MM.1S (cell line): ENCODE results near the gene MRPS23.

Source experiments
- DNase-seq: peaks from one replicate; pipeline ENCODE4 v3.0.0-alpha.2; 2015
- H2AFZ ChIP-seq: fragments of 300-600 bp; sonication (generic); 2 replicates; pipeline ENCODE4 v1.6.0; 2016; ENCODE audit warnings: antibody characterized with exemption, low read length
- H3F3A ChIP-seq: fragments of 300-600 bp; sonication (generic); 2 replicates; pipeline ENCODE4 v1.6.1; 2016; ENCODE audit warnings: mild to moderate bottlenecking, antibody characterized with exemption, low read length, moderate library complexity, mixed read lengths; ENCODE audit not compliant: insufficient read depth
- H3K27ac ChIP-seq: fragments of 300-600 bp; sonication (generic); 2 replicates; pipeline ENCODE4 v1.5.1; 2016; ENCODE audit warnings: mild to moderate bottlenecking, low read length
- H3K27me3 ChIP-seq: fragments of 300-600 bp; sonication (generic); replicated peaks from 2 replicates; pipeline ENCODE4 v1.6.0; 2016; ENCODE audit warnings: low read length; ENCODE audit not compliant: insufficient read depth
- H3K36me3 ChIP-seq: fragments of 300-600 bp; sonication (generic); replicated peaks from 2 replicates; pipeline ENCODE4 v1.6.1; 2016; ENCODE audit warnings: mild to moderate bottlenecking, low read length, mixed read lengths; ENCODE audit not compliant: insufficient read depth
- H3K4me1 ChIP-seq: fragments of 300-600 bp; sonication (generic); 2 replicates; pipeline ENCODE4 v1.6.1; 2016; ENCODE audit warnings: low read length, mixed read lengths
- H3K4me2 ChIP-seq: fragments of 300-600 bp; sonication (generic); 2 replicates; pipeline ENCODE4 v1.6.0; 2016; ENCODE audit warnings: low read depth, low read length
- H3K4me3 ChIP-seq: fragments of 300-600 bp; sonication (generic); 2 replicates; pipeline ENCODE4 v1.5.1; 2016; ENCODE audit warnings: low read length, mixed read lengths
- H3K79me2 ChIP-seq: fragments of 300-600 bp; sonication (generic); 2 replicates; pipeline ENCODE4 v1.6.1; 2016; ENCODE audit warnings: mixed run types, low read length, mixed read lengths
- H3K9ac ChIP-seq: fragments of 300-600 bp; sonication (generic); 2 replicates; pipeline ENCODE4 v1.6.1; 2016; ENCODE audit warnings: low read length, mixed read lengths
- H3K9me2 ChIP-seq: fragments of 300-600 bp; sonication (generic); replicated peaks from 2 replicates; pipeline ENCODE4 v1.6.1; 2016; ENCODE audit warnings: mild to moderate bottlenecking, low read length, mixed read lengths; ENCODE audit not compliant: insufficient read depth
- H3K9me3 ChIP-seq: fragments of 300-600 bp; sonication (generic); replicated peaks from 2 replicates; pipeline ENCODE4 v1.6.1; 2016; ENCODE audit warnings: mild to moderate bottlenecking, low read length, mixed read lengths; ENCODE audit not compliant: insufficient read depth
- H4K20me1 ChIP-seq: fragments of 300-600 bp; sonication (generic); 2 replicates; pipeline ENCODE4 v1.6.1; 2016; ENCODE audit warnings: mild to moderate bottlenecking, low read length, moderate library complexity, mixed read lengths; ENCODE audit not compliant: insufficient read depth
- EZH2 ChIP-seq: fragments of 300-600 bp; sonication (generic); optimal IDR thresholded peaks from 2 replicates; pipeline ENCODE3; 2017; ENCODE audit warnings: low read depth, mild to moderate bottlenecking, antibody characterized with exemption, low read length, mixed read lengths
- EZH2phosphoT487 ChIP-seq: fragments of 300-600 bp; sonication (generic); IDR thresholded peaks from 2 replicates; pipeline ENCODE4 v1.6.1; 2018; ENCODE audit warnings: antibody characterized with exemption, low read length
- TF ChIP-seq, protein P1 (sequence below): fragments of 300-600 bp; sonication (generic); IDR thresholded peaks from 2 replicates; pipeline ENCODE4 v1.5.1; 2016; ENCODE audit warnings: antibody characterized with exemption, low read length, mixed read lengths

MRPS23 gene

DNA sequence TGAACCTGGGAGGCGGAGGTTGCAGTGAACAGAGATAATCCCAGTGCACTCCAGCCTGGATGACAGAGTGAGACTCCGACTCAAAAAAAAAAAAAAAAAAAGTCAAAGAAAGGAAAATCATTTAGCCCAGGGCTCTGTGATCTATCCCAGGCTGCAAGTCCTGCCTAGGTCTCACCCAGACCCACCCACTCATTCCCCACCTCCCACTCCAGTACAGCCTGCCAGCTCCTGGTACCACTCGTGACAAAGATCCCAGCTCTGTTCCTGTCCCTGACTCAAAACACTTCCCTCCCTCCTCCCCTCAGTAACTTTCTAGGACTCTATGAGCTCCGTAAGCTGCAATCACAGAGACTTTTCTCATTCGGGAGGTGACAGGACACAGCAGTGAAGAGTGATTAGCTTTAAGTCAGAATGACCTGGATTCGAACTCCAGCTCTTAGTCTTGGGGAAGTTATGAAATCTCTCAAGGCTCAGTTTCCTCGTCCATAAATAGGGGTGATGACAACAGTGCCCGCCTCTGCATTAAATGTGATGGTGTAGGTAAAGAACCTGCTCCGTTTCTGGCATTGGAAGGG lies 28.0 kb upstream of the MRPS23 start:
- DNase-seq = no peak

DNA sequence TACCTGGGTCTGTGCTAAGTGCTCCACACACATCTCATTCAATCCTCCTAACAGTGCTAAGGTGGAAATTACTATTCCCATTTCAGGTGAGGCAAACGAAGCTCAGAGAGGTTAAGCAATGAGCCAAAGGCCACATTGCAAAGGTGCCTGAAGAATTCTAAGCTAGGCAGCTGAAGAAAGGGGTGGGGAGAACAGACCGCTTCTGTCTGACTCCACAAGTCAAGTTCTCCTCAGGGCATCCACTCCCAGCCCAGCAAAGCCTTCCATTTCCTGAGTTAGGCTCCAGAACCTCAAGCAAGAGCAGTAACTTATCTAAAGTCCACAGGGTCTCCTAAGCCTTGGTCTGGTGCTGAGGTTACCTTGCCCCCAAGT lies 27.0 kb upstream of the MRPS23 start:
- no peaks in the 10 kb centered on the region for H4K20me1 ChIP-seq
- H3K9me3 ChIP-seq = no peaks in the 10 kb centered on the region
- peaks cover 30% of the 10 kb centered on the region for H3K4me1 ChIP-seq
- 0 out of 2 replicates have a peak overlapping the region, but pooled peaks have one; percentile 8 for H2AFZ ChIP-seq
- no peak overlapping the region for H3K27ac ChIP-seq
- H3K79me2 ChIP-seq = no peaks in the 10 kb centered on the region
- no peak for TF ChIP-seq EZH2phosphoT487
- no peak for TF ChIP-seq EZH2
- TF ChIP-seq, protein P1, sequence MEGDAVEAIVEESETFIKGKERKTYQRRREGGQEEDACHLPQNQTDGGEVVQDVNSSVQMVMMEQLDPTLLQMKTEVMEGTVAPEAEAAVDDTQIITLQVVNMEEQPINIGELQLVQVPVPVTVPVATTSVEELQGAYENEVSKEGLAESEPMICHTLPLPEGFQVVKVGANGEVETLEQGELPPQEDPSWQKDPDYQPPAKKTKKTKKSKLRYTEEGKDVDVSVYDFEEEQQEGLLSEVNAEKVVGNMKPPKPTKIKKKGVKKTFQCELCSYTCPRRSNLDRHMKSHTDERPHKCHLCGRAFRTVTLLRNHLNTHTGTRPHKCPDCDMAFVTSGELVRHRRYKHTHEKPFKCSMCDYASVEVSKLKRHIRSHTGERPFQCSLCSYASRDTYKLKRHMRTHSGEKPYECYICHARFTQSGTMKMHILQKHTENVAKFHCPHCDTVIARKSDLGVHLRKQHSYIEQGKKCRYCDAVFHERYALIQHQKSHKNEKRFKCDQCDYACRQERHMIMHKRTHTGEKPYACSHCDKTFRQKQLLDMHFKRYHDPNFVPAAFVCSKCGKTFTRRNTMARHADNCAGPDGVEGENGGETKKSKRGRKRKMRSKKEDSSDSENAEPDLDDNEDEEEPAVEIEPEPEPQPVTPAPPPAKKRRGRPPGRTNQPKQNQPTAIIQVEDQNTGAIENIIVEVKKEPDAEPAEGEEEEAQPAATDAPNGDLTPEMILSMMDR = no peak
- no peak overlapping the region for H3K9ac ChIP-seq
- no peaks in the 10 kb centered on the region for H3K36me3 ChIP-seq
- DNase-seq = no peak
- 0 out of 2 replicates have a peak overlapping the region, but pooled peaks have one; percentile 3 for H3K4me2 ChIP-seq
- H3F3A ChIP-seq = peaks cover 5% of the 10 kb centered on the region; the same call in 1 of the 2 replicates
- H3K27me3 ChIP-seq = no peaks in the 10 kb centered on the region
- H3K9me2 ChIP-seq = no peaks in the 10 kb centered on the region
- no peak overlapping the region for H3K4me3 ChIP-seq

More for the DNA sequence above, 28.0 kb upstream of the MRPS23 start:
- no peak overlapping the region for H3K9ac ChIP-seq
- peaks cover 30% of the 10 kb centered on the region for H3K4me1 ChIP-seq
- H3K4me2 ChIP-seq = no peak overlapping the region
- no peak overlapping the region for H2AFZ ChIP-seq
- H3K9me3 ChIP-seq = no peaks in the 10 kb centered on the region
- H3K4me3 ChIP-seq = no peak overlapping the region
- H3K27me3 ChIP-seq = peaks cover 3% of the 10 kb centered on the region
- no peak for TF ChIP-seq EZH2
- TF ChIP-seq, protein P1 = no peak
- TF ChIP-seq EZH2phosphoT487 = no peak
- no peaks in the 10 kb centered on the region for H3K9me2 ChIP-seq
- no peaks in the 10 kb centered on the region for H3K36me3 ChIP-seq
- H3F3A ChIP-seq = peaks cover 5% of the 10 kb centered on the region; the same call in 1 of the 2 replicates
- no peaks in the 10 kb centered on the region for H3K79me2 ChIP-seq
- no peaks in the 10 kb centered on the region for H4K20me1 ChIP-seq
- H3K27ac ChIP-seq = no peak overlapping the region

DNA sequence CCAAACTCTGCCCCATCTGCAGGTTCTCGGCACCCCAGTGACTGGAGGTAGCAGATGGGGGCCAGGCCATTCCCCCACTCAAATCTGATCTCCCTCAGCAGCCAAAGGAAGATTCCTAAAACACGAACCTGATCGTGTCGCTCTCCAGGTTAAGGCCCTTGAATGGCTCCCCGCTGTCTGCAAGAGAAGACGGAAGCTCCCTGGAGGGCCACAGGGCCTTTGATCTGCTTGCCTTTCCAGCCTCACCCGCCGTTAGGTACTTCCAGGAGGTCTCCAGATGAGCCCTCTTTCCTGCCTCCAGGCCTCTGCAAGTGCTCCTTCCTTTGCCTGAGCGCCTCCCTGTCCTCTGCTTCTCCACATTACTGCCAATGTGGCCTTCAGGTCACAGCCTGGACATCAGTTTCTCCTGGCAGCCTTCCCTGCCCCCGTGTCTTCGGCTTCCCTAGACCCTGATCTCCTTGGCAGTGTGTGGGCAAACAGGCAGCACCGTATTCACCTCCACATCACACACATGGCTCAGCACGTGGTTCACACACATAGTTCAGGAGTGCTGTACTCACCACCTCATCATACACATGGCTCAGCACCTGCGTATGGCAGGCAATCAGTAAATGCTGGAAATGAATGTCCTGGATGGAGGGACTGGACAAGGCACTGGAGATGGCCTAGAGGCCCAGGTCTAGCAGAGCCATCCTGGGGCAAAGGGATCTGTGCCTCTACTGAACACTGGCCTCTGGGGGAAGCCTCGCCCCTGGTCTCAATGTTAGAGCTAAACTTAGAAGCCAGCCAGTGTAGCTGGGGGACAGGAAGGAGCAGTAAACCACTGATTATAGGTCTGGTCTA lies 26.4 kb upstream of the MRPS23 start:
- Histone ChIP-seq H3K79me2 (no peaks in the 10 kb centered on the region), H3K4me2 (0 out of 2 replicates have a peak overlapping the region, but pooled peaks have one; percentile 3), H3K4me1 (peaks cover 30% of the 10 kb centered on the region), H3K9ac (no peak overlapping the region; the same call in 1 of the 2 replicates), H3K36me3 (no peaks in the 10 kb centered on the region), H4K20me1 (no peaks in the 10 kb centered on the region), H3F3A (peaks cover 5% of the 10 kb centered on the region; the same call in 1 of the 2 replicates), H3K4me3 (no peak overlapping the region), H3K27ac (no peak overlapping the region), H3K9me2 (no peaks in the 10 kb centered on the region), H2AFZ (0 out of 2 replicates have a peak overlapping the region, but pooled peaks have one; percentile 8), H3K27me3 (no peaks in the 10 kb centered on the region), H3K9me3 (no peaks in the 10 kb centered on the region)
- TF ChIP-seq EZH2phosphoT487 = no peak
- TF ChIP-seq, protein P1 = no peak
- no peak for TF ChIP-seq EZH2
- peak; percentile 33 for DNase-seq
